Myocyte (in vitro differentiated cells): Measurements from ENCODE around the gene NINL. TPM values are rescaled to one million over a fixed set of nuclear protein-coding genes. Genes with fewer than 3 reads are reported as not detected.
"Not testable (repeated sequence)": the region's sequence is repeated elsewhere in the genome, so short reads cannot be mapped to it uniquely, and the experiment has no call there.

Experiments
- DNase-seq: peaks from one replicate; pipeline ENCODE4 v3.0.0-alpha.2; 2012; ENCODE audit warnings: low read depth
- total RNA-seq: library from RNA; depleted of rRNA; stranded (reverse); fragments of >200 nt; gene quantifications from 2 replicates; pipeline ENCODE4 v1.2.3, GENCODE V29; 2014

NINL gene
- total RNA-seq, 1 donor from 2014 or later, result 4.7 TPM

DNA sequence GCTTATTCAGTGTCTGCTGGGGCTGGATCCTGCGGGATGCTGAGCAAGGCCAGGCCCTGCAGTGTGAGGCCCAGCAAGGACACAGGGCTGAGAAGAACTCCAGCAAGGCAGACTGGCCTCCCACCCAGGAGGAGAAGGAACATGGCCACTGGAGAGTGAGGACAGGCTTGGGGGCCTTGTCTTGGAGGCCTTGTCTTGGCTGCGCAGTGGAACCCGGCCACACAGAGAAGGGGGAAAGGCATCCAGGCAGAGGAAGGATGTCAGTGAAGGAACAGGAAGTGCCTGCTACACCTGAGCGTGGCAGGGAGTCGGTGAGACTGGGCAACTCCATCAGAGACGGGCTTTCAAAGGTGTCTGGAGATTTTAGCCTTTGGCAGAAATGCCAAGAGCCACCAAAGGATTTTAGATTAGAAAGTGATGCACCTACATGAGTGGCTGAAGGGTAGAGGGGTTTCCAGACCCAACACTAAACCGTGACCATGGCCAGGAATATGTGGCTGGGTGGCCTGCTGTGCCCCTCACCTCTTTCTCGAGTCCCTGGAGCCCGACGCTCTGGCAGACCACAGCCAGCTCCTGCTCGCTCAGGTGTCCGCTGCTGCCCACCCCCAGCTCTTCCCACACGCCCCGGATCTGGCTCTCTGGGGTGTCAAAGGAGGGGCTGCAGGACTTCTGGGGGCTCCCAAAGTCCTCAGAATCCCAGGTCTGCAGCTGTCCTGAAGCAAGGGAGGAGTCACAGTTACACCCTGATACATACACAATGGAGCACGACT, 80.8 kb downstream of the NINL start:
- no peak for DNase-seq

DNA sequence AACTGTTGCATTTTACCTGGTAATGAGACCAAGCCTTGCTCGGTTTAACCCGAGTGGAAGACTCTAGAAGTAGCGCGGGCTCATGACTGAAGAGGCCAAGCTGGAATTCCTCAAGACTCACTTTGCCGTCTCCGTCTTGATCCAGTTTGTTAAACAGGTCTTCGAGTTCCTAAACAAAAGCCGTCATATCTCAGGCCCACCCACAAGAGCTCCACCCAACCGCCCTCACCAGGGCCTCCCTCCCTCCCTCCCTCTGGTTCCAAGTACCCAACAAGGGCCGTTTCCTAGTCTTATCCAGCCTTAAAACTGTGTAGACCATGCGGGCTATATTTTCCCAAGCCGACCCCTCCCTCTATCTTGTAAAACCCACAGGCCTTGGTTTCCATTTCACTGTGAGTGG, 81.4 kb downstream of the NINL start:
- DNase-seq, result no peak

DNA sequence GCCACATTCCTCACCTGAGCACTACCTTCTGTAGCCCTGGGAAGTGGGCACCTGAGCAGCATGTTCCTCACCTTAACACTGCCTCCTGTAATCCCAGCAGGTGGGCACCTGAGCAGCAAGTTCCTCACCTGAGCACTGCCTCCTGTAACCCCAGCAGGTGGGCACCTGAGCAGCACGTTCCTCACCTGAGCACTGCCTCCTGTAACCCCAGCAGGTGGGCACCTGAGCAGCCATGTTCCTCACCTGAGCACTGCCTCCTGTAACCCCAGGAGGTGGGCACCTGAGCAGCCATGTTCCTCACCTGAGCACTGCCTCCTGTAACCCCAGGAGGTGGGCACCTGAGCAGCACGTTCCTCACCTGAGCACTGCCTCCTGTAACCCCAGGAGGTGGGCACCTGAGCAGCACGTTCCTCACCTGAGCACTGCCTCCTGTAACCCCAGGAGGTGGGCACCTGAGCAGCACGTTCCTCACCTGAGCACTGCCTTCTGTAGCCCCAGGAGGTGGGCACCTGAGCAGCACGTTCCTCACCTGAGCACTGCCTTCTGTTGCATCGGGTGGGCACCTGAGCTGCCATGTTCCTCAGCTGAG, 82.2 kb downstream of the NINL start:
- not testable (repeated sequence) for DNase-seq

DNA sequence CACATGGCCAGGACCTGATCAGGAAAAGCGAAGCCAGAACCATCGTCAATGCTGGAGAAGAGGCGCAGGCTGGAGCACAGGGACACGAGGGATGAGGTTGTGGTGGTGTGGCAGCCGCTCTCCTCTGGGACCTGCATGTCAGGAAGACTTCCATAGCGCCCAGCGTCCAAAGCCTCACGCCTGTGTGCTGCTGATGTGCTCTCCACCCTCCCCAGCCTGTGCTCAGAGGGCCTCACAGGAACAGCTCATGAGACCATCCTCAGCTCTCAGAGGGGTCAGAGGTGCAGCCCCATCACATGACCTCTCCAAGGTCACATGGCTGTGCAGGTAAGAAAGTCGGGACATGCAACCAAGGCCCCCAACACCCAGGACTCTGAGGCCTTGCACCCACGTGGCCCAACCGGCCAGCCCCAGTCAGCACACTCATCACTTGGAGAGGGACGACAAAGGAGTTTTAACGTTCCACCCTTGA, 84.4 kb downstream of the NINL start:
- no peak for DNase-seq

DNA sequence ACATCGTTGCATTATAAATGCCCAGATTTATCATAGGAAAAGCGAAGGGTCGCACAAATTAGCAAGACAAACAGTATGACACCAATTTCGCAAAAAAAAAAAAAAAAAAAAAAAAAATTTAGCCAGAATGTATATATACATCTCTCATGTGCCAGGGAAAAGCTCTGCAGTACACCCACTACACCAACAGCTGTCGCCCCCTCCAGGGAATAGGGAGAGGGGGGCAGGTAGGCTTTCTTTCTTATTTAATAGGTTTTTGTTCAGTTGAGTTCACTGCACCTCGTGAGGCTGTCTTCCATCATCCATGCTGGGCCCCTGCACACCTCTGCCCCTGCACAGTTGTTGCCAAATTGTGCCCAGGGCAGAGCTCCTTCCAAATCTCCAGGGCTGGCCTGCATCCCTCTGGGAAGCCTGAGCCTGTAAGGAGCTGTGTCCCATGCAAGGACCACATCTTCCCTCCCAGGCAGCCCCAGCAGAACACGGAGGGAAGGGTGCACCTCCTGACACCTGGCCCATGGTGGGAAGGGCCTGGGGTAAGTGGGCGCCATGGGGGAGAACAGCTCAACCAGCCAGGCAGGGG, 85.4 kb downstream of the NINL start:
- DNase-seq, result no peak

DNA sequence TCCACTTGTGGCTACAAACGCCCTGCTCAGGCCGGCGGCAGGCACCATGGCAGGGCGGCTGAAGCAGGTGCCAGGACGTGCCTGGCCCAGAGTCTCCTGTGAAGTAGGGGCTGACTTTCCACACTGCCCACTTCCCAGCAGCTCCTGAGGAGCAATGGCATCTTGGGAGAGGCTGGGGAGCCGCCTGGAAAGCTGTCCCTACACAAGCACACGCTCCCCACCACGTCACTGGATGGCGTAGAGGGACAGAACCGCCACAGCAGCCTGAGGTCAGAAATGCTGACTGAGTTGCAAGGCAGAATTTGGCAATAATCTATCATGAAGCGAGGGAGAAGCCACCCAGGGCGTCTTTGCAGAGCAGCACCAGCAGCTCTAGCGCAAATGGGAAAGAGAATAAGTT, 86.3 kb downstream of the NINL start:
- no peak for DNase-seq

DNA sequence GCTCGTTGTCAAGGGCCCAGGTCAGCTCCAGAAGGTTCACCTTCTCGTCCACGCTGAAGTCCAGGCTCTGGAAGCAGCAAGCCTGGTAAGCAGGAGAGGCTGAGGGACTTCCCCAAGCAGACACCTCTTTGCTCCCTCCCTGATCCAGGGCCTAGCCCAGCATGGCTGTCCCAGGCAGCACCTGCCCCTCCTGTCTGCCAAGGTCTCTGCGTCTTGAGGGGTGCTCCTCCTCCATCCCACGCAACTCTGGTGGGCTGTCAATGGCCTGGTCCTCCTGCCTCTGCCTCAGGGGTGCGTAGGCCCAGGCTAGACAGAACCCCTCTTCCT, 87.1 kb downstream of the NINL start:
- DNase-seq, result no peak

DNA sequence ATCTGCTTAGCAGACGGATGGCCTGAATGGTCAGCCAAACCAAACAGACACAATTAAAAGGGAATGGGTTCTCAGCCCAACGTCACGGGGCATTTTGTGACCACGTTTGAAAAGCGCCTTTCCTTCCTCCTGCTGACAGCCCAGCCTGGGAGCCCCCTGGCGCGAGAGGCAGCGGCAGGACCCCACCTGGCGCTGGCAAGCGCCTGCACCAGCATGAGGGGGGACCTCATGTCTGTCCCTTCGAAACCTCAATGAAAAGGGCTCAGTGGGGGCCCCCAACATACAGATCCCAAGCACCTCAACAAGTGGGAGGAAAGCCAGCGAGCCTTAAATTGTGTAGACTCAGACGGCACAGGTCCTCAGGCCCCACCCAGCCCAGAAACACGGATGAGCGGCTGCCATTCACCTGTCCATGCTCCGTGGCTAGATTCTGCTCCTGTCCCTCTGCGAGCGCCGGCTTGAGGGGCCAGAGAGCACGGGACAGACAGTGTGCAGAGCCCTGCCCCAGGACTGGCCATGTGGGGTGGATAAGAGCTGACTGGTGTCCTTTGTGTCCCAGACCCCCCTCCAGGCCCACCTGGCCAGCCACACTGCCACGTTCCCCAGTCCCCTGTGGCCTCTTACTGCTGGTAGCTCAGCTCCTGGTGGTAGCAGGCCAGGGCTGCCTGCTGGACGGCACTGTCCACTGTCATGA, 87.6 kb downstream of the NINL start:
- no peak for DNase-seq

DNA sequence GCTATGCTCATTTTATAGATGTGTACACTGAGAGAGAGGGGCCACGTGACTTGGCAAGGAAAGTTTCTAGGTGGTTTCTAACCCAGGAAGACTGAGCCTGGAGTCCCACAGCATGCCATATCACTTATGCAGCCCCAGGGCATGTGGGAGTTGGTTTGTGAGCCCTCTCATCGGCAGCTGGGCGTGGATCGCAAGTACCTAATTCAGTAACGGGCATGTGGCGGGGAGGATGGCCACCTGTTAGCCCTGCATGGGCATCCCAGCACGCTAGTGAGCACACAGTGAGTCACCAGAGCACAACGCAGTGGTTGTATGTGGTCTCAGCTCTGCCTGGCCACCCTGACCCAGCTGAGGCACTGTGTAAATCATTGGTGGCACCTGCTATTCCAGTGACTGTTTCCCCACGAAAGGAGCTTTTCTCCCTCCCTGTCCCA, 88.3 kb downstream of the NINL start:
- peak; percentile 99 for DNase-seq

DNA sequence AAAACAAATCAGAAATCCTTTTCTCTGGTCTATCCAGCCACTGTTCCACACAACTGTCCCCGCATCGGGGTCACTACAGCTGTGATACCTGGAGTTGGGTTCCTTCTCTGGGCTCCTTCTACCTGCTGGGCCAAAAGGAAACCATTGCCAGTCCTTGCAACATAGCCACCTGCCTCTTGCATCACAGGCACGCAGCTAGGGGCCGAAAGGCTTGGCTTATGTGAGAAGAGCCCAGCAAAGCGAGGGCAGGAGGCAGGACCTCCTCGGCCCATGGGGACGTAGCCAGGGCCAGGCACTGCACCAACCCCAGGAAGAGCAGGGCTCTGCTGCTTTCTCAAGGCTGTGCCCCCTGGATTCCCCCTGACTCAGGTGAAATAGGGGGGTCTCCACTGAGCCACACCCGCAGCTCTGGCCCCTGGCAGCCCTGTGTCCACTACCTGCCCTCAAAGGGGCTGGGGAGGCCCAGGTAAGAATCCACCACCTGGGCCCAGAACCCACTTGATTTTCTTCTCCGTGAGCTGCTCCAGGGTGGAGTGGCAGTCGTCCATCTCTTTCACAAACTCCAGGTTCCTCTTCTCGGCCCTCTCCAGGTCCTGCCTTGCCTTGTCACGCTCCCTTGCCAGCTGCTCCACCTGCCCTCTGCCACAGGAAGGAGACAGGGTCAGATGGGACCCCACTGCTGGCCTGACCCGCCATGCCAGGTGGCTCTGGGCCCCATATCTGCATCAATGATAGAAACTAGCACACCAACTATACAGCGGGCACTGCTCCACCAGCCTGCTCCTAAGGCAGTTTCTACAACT, 89.0 kb downstream of the NINL start:
- no peak for DNase-seq

DNA sequence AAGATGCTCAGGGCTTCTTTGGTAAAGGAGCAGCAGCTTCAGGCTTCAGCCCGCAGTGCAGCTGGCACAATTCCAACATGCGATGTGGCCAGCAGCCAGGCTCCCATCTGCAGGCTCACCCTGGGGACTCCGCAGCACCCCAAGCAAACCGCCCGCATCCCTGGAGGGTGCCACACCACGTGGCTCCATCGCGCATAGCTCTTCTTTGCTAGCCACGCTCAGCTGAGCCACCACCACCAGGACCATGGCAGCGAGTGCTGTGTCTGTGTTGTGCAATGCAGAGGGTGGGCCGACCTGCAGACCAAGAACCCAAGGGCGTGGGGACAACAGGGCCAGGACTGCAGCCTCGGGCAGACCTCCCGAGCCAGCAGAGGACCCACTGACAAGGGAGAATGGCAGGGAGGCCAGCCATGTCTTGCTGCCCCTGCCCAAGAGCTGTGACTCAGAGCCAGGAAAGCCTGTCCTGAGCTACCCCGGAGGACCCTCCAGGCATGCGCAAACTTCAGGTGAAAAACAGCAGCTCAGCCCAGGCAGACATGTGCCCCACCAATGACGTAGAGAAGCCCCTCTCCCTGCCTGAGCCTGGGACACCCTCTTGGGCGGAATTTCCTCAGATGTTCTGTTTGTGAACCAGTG, 90.0 kb downstream of the NINL start:
- DNase-seq, result no peak

DNA sequence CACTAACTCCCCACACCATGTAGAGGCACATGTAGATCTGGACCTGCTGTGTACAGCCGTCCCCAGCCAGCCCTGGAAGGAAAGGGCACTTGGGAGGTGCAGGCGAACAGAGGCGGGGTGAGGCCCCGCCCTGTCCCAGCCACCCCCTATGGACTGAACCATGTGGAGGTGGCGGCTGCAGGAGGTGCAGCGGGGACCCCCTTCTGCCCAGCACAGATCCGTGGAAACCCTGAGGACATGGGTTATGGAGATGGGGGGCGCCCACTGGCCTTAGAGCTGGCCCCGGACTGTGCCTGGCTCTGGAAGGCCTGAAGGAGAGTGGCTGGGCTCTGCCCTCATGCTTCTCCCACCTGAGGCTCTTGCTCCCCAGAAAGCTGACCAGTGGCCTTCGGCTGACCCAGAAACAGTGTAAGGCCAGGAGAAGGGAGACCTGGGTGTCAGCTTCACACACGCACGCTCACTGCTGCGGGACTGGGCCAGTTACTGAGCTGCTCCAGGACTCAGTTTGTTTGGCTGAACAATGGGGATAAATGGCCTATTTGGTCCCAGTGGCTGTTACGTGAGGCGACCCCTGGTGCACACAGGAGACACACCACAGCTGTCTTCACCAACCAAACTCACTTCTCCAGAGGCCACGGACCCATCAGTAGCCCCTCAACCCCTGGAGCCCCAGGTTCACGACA, 90.7 kb downstream of the NINL start:
- DNase-seq, result no peak

DNA sequence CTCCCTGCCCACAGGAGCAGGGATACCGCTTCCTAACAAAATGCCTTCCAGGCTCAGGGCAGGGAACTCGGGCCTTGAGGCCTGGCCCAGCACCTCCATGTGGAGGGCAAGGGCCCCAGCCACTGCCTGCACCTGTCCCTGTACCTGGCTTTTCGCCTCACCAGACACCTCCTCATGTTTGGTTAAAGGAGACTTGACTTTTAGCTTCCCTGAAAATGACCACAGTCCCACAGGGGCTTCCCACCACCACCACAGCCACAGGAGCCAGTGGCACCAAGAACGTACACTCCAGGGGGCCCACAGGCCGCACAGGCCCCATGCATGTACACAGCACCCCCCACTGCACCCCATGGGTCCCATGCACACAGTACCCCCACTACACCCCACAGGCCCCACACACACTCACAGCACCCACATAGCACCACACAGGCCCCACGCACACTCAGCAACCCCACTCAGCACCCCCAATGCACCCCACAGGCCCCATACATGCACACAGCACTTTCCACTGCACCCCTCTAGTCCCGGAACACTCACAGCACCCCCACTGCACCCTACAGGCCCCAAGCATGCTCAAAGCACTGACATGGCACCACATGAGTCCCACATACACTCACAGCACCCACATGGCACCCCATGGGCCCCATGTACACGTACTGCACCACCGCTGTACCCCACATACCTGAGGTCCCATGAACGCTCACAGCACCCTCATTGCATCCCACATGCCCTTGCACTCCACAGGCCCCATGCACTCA, 91.4 kb downstream of the NINL start:
- DNase-seq, result no peak

DNA sequence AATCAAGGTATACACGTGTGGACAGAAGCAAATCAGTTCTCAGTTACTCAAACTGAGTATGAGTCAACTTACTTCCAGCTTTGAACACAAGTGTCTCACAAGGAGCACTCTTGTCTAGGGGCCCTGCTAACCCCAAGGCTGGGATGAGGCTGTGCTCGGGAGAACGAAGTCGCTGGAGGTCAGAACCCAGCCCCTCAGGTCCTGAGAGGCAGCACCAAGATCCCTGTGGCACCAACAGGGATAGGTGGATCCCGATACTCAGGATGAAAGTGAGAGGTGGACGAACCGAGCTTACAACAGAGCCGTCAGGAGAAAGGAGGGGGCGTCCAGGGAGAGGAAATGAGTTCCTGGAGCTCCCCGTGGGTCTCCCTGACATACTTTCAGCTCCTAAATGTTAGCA, 92.2 kb downstream of the NINL start:
- no peak for DNase-seq

DNA sequence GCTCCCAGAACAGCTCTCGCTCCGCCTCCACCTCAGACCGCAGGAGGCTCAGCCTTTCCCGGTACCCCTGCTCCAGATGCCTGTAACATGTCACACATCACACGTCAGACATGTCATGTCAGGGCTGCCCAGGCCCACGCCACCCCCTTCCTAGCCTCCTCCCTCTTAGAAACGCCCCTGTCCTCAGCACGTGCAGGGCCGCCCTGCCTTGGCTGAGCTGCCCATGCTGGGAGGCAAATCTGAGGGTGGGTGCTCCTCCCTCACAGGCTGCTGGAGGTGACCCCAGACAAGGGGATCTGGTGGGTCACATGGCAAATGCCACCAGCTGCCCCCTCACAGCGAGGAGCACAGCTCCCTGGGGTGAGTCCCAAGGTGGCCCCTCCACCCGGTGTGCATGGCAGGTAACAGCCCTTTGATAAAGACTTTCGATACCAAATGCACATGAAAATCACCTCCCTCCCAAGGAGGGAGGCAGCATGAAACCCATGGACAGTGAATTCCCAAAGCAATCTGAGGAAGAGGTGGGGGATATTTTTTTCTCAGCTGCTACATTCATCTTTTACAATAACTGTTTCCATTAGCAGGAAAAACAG, 93.8 kb downstream of the NINL start:
- no peak for DNase-seq

DNA sequence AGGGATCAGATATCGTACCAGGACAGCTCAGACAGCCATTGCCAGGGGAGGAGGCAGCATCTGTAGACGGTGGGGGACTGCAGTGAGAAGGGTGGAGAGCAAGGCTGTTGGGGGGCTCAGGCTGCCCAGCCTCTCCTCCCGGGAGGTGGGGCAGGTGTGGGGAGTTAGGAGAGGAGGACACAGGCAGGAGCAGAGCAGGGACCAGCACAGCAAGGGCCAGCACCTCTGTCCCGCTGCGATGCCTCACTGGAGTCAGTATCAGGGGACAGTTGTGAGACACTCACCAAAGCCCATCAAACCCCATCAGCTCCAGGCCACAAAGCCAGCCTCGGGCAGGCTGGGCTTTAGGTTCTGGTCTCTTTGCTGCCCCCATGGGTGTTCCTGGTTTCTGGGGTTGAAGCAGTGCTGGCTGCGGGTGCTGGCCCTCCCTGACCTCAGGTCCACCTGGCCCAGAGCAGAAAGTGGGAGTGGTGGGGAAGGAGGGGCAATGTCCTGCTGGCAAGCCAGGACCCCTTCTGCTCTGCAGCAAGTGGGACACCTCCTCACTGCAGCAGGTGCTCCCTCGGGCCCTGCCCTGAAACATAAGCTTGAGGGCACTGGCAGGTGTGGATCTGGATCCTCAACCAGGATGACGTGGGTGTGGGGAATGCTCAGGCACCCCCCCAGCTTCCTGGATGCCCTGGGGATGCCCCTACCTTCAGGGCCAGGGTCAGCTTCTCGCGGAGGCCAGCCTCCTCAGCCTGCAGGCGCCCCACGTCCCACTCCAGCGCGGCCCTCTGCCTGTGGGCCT, 94.5 kb downstream of the NINL start:
- no peak for DNase-seq

DNA sequence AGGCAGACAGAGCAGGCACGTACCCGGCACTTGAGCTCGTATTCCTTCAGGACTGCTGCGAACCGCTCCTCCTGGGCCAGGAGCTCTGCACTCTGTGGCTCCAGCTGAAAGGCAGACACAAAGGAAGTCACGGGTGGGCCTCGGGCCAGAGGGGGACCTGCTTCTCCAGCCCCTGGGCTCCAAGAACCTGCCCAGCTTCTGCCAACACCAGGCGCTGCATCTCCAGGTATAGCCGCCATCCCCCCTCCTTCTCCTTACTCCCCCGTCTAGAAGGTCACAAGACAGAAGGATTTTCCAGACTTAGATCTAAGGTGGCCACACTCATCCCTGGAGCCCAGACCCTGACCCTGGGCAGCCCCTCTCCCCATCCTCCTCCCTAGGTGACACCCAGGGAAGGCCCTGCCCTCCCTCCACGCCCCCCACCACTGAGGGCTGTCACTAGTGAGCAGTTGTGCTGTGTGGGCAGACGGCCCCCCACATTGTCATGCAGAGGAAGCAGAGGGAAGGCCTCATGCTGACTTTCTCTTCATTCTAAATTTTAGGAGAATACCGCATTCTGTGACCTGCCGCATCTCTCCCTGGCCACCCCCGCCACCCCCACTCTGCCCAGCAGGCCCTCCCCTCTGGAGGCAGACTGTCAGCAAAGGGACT, 96.0 kb downstream of the NINL start:
- no peak for DNase-seq

DNA sequence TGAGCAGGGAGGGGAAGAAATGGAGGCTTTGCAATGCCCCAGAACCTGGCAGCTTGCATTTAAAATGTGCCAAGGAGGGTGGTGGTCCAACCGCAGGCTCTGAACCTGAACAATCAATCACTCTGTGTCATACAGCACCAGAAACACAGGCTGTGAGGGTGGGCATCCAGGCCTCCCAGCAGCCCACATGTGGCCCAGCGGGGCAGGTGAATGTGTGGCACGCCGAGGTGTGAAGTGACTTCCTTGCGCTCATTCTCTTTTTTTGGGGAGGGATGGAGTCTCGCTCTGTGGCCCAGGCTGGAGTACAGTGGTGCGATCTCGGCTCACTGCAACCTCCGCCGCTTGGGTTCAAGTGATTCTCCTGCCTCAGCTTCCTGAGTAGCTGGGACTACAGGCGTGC, 97.4 kb downstream of the NINL start:
- no peak for DNase-seq
